Type B pancreatic cell (in vitro differentiated cells): ENCODE measurements around the gene ALG8. TPM values are rescaled to one million over a fixed set of nuclear protein-coding genes. Genes with fewer than 3 reads are reported as not detected.

Experiments
- DNase-seq: peaks from one replicate; pipeline ENCODE4 v3.0.0; 2021; ENCODE audit warnings: mixed read lengths; ENCODE audit not compliant: unreplicated experiment; ENCODE audit errors: extremely low spot score
- H3K27ac Mint-ChIP-seq: 2 replicates; pipeline ENCODE4 v1.8.0; 2021; ENCODE audit warnings: mild to moderate bottlenecking, mixed read lengths
- H3K27me3 Mint-ChIP-seq: 2 replicates; pipeline ENCODE4 v1.8.0; 2021; ENCODE audit warnings: mixed read lengths
- H3K36me3 Mint-ChIP-seq: 2 replicates; pipeline ENCODE4 v1.8.0; 2021; ENCODE audit warnings: mixed read lengths
- H3K4me1 Mint-ChIP-seq: one replicate; pipeline ENCODE4 v1.8.0; 2021; ENCODE audit warnings: mixed read lengths; ENCODE audit not compliant: unreplicated experiment
- H3K4me3 Mint-ChIP-seq: 2 replicates; pipeline ENCODE4 v1.8.0; 2021; ENCODE audit warnings: mild to moderate bottlenecking, mixed read lengths
- H3K9me3 Mint-ChIP-seq: 2 replicates; pipeline ENCODE4 v1.8.0; 2021; ENCODE audit warnings: mixed read lengths
- total RNA-seq: library from RNA; stranded (reverse); gene quantifications from 2 replicates; pipeline ENCODE4 v1.2.1, GENCODE V29; 2021; ENCODE audit warnings: low replicate concordance
- TF ChIP-seq, protein P1 (sequence below): fragments of 200-600 bp; sonication (generic); conservative IDR thresholded peaks from 2 replicates; pipeline ENCODE4 v1.5.0; 2021; ENCODE audit warnings: antibody characterized with exemption, mild to moderate bottlenecking

ALG8 gene
- total RNA-seq, 1 donor from 2014 or later = 71.8 TPM

DNA sequence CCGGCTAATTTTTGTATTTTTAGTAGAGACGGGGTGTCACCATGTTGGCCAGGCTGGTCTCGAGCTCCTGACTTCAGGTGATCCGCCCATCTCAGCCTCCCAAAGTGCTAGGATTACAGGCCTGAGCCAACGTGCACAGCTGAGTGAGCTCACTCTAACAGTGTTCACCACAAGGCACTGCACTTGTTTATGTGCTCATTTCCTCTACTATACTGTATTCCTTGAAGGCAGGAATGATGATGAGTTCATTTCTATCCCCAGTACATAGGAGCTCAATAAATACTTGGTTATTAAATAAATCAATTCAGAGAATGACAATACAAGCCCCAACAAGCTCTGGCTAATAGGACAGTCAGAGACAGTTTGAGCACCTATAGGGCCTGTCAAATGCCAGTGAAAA lies 29.1 kb downstream of the ALG8 start:
- TF ChIP-seq, protein P1, sequence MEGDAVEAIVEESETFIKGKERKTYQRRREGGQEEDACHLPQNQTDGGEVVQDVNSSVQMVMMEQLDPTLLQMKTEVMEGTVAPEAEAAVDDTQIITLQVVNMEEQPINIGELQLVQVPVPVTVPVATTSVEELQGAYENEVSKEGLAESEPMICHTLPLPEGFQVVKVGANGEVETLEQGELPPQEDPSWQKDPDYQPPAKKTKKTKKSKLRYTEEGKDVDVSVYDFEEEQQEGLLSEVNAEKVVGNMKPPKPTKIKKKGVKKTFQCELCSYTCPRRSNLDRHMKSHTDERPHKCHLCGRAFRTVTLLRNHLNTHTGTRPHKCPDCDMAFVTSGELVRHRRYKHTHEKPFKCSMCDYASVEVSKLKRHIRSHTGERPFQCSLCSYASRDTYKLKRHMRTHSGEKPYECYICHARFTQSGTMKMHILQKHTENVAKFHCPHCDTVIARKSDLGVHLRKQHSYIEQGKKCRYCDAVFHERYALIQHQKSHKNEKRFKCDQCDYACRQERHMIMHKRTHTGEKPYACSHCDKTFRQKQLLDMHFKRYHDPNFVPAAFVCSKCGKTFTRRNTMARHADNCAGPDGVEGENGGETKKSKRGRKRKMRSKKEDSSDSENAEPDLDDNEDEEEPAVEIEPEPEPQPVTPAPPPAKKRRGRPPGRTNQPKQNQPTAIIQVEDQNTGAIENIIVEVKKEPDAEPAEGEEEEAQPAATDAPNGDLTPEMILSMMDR = no peak
- H3K27me3 Mint-ChIP-seq = no peaks in the 10 kb centered on the region
- no peaks in the 10 kb centered on the region for H3K4me1 Mint-ChIP-seq
- no peak overlapping the region for H3K27ac Mint-ChIP-seq
- peaks cover 26% of the 10 kb centered on the region for H3K36me3 Mint-ChIP-seq
- H3K4me3 Mint-ChIP-seq = no peak overlapping the region
- DNase-seq = no peak
- no peaks in the 10 kb centered on the region for H3K9me3 Mint-ChIP-seq

DNA sequence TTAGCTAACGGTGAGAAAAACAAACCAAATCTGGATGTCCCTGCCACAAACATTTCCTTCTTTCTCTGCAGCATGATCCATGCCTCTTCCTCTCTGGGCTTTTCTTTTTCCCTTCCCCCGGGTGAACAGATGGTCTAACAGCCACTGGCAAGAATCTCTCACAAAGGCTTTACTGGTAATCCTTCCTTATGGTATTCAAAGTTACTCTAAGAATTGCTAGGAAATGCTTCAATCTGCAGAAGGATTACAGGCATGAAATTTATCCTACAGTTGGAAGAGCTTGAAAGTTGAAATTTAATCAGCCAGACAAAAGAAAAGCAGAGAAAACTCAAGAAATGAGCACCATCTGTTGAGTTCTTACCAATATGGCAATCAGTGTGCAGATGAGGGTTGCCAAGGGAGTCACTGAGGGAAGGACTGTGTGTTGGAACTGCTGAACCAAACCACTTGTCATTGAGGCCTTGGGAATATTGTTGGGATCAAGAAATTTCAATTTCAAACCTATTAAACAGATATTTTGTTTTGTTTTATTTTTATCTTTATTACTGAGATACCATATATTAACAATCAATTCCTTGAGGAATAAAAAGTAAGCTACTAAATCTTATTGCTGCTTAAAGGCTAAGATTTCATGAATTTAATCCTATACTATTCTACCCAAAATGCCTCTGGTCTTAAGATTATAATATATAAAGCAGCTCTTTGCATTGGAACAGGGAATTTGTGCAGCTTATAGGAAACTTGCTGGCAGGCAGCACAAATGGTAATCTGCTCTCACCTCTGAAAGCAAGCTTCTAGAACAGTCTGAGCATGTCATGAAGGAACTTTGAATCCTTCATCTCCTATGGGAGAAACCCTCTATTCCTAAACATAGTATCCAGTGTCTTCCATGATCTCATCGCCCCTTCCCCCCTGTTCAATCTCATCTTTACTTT lies 30.1 kb downstream of the ALG8 start:
- Mint-ChIP-seq H3K4me1 (no peaks in the 10 kb centered on the region), H3K4me3 (no peak overlapping the region), H3K27ac (no peak overlapping the region), H3K36me3 (peaks cover 25% of the 10 kb centered on the region), H3K27me3 (no peaks in the 10 kb centered on the region), H3K9me3 (no peaks in the 10 kb centered on the region)
- DNase-seq = no peak
- TF ChIP-seq, protein P1 = no peak

DNA sequence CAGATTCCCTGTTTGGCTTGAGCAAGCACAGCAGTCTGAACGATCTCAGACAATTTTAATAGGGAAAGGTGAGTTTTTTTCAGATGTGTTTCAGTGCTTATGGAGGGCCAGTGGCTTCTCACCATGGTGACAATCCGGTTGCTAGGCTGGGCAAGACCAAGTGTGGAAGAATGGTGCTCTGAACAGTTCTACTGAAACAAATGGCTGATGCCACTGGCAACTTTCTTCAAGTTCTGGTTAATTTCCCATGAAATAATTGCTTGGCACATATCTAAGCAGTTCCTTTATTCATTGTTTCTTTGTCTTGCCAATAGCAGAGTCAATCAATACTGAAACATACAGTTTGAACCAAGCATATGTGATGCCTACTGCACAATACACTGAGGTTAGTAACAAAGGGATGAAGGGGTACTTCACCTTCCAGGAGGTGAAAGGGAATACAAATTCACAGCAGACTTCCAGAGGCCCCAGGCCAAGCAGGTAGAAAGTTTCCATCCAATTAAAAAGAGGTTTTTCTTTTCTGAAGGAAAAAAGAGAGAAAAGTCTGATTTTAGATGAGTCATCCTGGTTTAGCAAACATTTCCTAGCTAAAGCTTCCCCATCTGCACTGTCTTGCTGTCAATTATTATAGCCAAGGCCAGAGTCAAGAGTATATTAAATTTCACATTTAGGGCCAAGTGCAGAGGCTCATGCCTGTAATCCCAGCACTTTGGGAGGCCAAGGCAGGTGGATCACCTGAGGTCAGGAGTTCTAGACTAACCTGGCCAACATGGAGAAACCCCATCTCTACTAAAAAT lies 38.6 kb downstream of the ALG8 start:
- H3K27ac Mint-ChIP-seq = no peak overlapping the region
- TF ChIP-seq, protein P1 = no peak

DNA sequence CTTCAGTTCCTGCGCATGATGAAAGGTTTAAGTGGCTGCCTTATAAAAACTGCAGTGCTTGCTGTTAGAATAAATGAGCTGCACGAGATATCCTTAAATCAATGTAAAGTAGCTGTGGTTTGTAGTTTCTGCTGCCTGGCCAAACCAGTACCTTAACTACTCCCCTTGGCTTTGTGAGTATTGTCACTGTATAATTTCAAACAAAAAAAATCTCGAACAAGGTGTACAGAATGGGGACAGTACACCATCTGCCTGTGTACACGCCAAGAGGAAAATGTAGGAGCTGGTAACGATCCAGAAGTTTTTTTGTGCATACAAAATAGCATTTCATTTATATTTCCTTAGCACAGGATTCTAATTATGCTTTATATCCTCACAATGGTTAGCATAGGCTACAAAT lies 39.2 kb downstream of the ALG8 start:
- H3K36me3 Mint-ChIP-seq = peaks cover 15% of the 10 kb centered on the region
- DNase-seq = no peak
- H3K4me3 Mint-ChIP-seq = no peak overlapping the region
- no peaks in the 10 kb centered on the region for H3K9me3 Mint-ChIP-seq
- no peak overlapping the region for H3K27ac Mint-ChIP-seq
- no peaks in the 10 kb centered on the region for H3K4me1 Mint-ChIP-seq
- H3K27me3 Mint-ChIP-seq = no peaks in the 10 kb centered on the region
- TF ChIP-seq, protein P1 = no peak

More for the DNA sequence above, 38.6 kb downstream of the ALG8 start:
- H3K9me3 Mint-ChIP-seq = no peaks in the 10 kb centered on the region
- no peaks in the 10 kb centered on the region for H3K27me3 Mint-ChIP-seq
- DNase-seq = no peak
- no peak overlapping the region for H3K4me3 Mint-ChIP-seq
- no peaks in the 10 kb centered on the region for H3K4me1 Mint-ChIP-seq
- peaks cover 13% of the 10 kb centered on the region for H3K36me3 Mint-ChIP-seq

DNA sequence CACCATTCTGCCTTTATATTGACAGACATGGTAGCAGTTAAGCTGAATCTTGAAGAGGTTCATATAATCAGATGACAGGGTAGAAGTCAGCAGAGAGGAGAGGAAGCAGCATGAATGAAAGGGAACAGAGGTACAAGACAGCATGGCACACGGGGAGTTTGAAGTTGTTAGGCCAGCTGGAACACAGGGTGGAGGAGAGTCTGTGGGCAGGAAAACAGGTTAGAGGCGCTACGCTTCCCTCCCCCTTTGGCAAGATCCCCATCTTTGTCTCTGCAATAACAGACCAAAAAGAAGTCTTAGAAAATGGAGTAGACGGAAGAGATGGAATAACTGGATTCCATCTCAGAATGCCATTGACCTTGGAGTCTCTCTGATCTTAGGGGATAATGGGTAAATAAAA lies 39.8 kb downstream of the ALG8 start:
- Mint-ChIP-seq H3K27me3 (no peaks in the 10 kb centered on the region), H3K4me3 (no peak overlapping the region), H3K4me1 (no peaks in the 10 kb centered on the region), H3K9me3 (no peaks in the 10 kb centered on the region), H3K36me3 (peaks cover 15% of the 10 kb centered on the region), H3K27ac (no peak overlapping the region)
- TF ChIP-seq, protein P1 = no peak
- no peak for DNase-seq
